ENCODE measurements around the gene USP21.

The USP21 gene

DNA sequence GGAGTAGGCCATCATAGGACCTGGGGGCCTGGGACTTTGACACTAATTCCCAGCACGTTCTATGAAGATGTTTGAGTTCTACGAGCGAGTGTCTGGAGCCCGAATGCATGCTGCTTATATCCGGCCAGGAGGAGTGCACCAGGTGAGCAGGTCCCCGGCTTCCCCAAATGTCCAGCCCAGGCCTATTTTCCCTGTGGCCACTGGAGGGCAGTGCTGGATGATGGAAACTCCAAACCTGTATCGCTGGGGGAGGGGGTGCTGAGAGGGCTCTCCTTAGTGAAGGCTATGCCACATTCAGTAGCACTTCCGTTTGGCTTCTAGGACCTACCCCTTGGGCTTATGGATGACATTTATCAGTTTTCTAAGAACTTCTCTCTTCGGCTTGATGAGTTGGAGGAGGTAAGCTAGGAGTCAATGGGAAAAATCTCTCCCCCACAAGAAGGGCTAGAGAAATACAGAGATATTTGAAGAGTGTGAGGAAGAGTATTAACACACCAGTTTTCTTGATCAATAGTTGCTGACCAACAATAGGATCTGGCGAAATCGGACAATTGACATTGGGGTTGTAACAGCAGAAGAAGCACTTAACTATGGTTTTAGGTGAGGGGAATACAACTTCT lies 50.6 kb downstream of the USP21 start:
- peak in 1 of 2 donors; percentile 45 for DNase-seq (ENCODE audit: low read depth in 2 of 2, low spot score in 1 of 2)

DNA sequence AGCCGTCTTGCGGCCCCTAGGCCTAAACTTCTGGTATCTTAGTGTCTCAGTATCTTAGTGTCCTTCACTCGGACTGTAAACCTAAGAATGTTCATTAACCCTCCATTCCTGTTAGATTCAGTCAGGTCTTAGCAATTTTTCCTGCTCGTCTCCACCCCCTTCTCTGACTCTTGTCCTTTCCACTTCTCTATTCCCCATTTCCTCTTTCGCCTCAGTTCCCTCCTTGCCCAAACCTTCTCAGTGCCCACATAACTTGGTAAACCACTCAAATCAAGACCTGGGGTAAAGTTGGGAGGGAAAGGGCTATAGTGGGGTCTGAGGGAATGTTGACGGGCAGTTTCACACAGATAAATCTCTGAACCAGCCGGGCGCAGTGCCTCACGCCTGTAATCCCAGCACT lies 55.1 kb downstream of the USP21 start:
- no peak for DNase-seq (ENCODE audit: low read depth in 2 of 2, low spot score in 1 of 2)

GRCh38 chr1:161215076-161215475 lies 55.8 kb downstream of the USP21 start, which contains the start of gene FCER1G:
Gene FCER1G, plus strand, starts transcription at chr1:161215295. Its CDS starts 27 bp downstream, at chr1:161215322.
- DNase-seq (ENCODE audit: low read depth in 2 of 2, low spot score in 1 of 2), result no peak
